Measurements from ENCODE around the gene RUNX2. TPM values are rescaled to one million over a fixed set of nuclear protein-coding genes. Genes with fewer than 3 reads are reported as not detected.

Gene RUNX2
- polyA plus RNA-seq, 1 of the 3 experiments (the other 2 are of a cell fraction), result 4.4 TPM

DNA sequence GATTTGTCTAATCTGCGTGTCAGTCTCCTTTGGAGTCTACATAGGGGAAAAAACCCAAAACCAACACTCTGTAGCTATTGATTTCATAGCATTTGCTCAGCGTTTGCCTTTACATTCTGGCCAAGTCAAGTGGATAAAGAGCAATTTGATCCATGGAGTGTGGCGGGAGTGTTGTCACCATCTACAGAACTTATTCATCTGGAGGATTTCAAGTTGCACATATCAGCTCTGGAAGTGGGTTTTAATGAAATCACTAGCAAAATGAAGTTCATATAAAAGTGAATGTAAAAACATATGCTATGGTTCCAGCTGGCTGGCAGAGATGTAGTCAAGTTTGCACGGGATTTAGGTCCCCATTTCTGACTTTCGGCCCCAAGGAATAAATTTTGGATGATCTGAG lies 269.3 kb downstream of the RUNX2 start:
- 40% methylated on average over 5 of the region's 5 CpGs for WGBS (ENCODE audit: low lambda C conversion rate)
- no peaks in the 10 kb centered on the region for H3K36me3 ChIP-seq (replicated peaks in 1 of 2; ENCODE audit: control insufficient read depth in 1 of 2, insufficient read depth in 2 of 2, low read length in 1 of 2)
- 0 out of 2 replicates have a peak, but pooled peaks cover 6% of the 10 kb centered on the region for H3K9me3 ChIP-seq
- H4K20me1 ChIP-seq (ENCODE audit: insufficient read depth), result no peaks in the 10 kb centered on the region
- TF ChIP-seq ELF1 (IDR thresholded peaks at IDR 0.05), result no peak
- no peak for TF ChIP-seq GABPA (IDR thresholded peaks at IDR 0.05; ENCODE audit: low read depth)
- TF ChIP-seq, protein P1, sequence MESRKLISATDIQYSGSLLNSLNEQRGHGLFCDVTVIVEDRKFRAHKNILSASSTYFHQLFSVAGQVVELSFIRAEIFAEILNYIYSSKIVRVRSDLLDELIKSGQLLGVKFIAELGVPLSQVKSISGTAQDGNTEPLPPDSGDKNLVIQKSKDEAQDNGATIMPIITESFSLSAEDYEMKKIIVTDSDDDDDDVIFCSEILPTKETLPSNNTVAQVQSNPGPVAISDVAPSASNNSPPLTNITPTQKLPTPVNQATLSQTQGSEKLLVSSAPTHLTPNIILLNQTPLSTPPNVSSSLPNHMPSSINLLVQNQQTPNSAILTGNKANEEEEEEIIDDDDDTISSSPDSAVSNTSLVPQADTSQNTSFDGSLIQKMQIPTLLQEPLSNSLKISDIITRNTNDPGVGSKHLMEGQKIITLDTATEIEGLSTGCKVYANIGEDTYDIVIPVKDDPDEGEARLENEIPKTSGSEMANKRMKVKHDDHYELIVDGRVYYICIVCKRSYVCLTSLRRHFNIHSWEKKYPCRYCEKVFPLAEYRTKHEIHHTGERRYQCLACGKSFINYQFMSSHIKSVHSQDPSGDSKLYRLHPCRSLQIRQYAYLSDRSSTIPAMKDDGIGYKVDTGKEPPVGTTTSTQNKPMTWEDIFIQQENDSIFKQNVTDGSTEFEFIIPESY (IDR thresholded peaks at IDR 0.05; ENCODE audit: borderline replicate concordance, low read depth), result no peak
- TF ChIP-seq, protein P2, sequence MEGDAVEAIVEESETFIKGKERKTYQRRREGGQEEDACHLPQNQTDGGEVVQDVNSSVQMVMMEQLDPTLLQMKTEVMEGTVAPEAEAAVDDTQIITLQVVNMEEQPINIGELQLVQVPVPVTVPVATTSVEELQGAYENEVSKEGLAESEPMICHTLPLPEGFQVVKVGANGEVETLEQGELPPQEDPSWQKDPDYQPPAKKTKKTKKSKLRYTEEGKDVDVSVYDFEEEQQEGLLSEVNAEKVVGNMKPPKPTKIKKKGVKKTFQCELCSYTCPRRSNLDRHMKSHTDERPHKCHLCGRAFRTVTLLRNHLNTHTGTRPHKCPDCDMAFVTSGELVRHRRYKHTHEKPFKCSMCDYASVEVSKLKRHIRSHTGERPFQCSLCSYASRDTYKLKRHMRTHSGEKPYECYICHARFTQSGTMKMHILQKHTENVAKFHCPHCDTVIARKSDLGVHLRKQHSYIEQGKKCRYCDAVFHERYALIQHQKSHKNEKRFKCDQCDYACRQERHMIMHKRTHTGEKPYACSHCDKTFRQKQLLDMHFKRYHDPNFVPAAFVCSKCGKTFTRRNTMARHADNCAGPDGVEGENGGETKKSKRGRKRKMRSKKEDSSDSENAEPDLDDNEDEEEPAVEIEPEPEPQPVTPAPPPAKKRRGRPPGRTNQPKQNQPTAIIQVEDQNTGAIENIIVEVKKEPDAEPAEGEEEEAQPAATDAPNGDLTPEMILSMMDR (IDR thresholded peaks at IDR 0.05), result no peak
- TF ChIP-seq, protein P3, sequence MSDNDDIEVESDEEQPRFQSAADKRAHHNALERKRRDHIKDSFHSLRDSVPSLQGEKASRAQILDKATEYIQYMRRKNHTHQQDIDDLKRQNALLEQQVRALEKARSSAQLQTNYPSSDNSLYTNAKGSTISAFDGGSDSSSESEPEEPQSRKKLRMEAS (IDR thresholded peaks at IDR 0.05; ENCODE audit: low read depth), result no peak
- no peak for TF ChIP-seq RXRA (IDR thresholded peaks at IDR 0.05; ENCODE audit: borderline replicate concordance, low read depth)
- TF ChIP-seq RFX5 (IDR thresholded peaks at IDR 0.05; ENCODE audit: low read length), result no peak
- TF ChIP-seq RAD21 (IDR thresholded peaks at IDR 0.05; ENCODE audit: low read length), result no peak
- no peak for TF ChIP-seq GATA2 (CRISPR knock-in tag; IDR thresholded peaks at IDR 0.05)
- TF ChIP-seq, protein P4, sequence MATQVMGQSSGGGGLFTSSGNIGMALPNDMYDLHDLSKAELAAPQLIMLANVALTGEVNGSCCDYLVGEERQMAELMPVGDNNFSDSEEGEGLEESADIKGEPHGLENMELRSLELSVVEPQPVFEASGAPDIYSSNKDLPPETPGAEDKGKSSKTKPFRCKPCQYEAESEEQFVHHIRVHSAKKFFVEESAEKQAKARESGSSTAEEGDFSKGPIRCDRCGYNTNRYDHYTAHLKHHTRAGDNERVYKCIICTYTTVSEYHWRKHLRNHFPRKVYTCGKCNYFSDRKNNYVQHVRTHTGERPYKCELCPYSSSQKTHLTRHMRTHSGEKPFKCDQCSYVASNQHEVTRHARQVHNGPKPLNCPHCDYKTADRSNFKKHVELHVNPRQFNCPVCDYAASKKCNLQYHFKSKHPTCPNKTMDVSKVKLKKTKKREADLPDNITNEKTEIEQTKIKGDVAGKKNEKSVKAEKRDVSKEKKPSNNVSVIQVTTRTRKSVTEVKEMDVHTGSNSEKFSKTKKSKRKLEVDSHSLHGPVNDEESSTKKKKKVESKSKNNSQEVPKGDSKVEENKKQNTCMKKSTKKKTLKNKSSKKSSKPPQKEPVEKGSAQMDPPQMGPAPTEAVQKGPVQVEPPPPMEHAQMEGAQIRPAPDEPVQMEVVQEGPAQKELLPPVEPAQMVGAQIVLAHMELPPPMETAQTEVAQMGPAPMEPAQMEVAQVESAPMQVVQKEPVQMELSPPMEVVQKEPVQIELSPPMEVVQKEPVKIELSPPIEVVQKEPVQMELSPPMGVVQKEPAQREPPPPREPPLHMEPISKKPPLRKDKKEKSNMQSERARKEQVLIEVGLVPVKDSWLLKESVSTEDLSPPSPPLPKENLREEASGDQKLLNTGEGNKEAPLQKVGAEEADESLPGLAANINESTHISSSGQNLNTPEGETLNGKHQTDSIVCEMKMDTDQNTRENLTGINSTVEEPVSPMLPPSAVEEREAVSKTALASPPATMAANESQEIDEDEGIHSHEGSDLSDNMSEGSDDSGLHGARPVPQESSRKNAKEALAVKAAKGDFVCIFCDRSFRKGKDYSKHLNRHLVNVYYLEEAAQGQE (IDR thresholded peaks at IDR 0.05; ENCODE audit: low read depth, low read length), result no peak
- no peak overlapping the region for H3K4me3 ChIP-seq (ENCODE audit: low read depth in 2 of 2, low read length in 1 of 2)
- 0 out of 4 replicates have a peak, but pooled peaks cover 0 to 10% of the 10 kb centered on the region in 2 experiments for H3K4me1 ChIP-seq (ENCODE audit: control insufficient read depth in 1 of 2, insufficient read depth in 2 of 2, low read depth in 1 of 2, low read length in 1 of 2)
- H3F3A ChIP-seq (replicated peaks; ENCODE audit: insufficient read depth), result no peaks in the 10 kb centered on the region
- no peak overlapping the region for H2AFZ ChIP-seq (ENCODE audit: low read depth)
- no peak overlapping the region for H3K4me2 ChIP-seq
- ChIA-PET POLR2A (no interaction called here), CTCF (no interaction called here)
- no peak overlapping the region for H3K9ac ChIP-seq
- H3K27ac ChIP-seq (ENCODE audit: low read depth in 2 of 2, low read length in 1 of 2), result no peak overlapping the region
- H3K27me3 ChIP-seq (ENCODE audit: insufficient read depth), result no peaks in the 10 kb centered on the region
- no peak for DNase-seq
- H3K79me2 ChIP-seq (ENCODE audit: insufficient read depth), result no peaks in the 10 kb centered on the region
- H3K9me2 ChIP-seq, result no peaks in the 10 kb centered on the region
